Bronchial epithelial cell (primary cell): ENCODE data around the gene HDAC4. TPM values are rescaled to one million over a fixed set of nuclear protein-coding genes. Genes with fewer than 3 reads are reported as not detected.

Source experiments
- DNase-seq: peaks from one replicate; pipeline ENCODE4 v3.0.0-alpha.2; 2010; ENCODE audit warnings: low read depth
- FAIRE-seq: peaks from 2 replicates; lab custom pipeline; 2011; peaks lifted over from hg19 to GRCh38; lab: Jason Lieb, UNC
- H3K27me3 ChIP-seq: 2 replicates; pipeline ENCODE4 v1.5.1; 2011; ENCODE audit warnings: low read length; ENCODE audit not compliant: control insufficient read depth, insufficient read depth
- H3K36me3 ChIP-seq: 2 replicates; pipeline ENCODE4 v1.5.1; 2011; ENCODE audit warnings: low read length; ENCODE audit not compliant: control insufficient read depth, insufficient read depth
- H3K4me3 ChIP-seq: 2 replicates; pipeline ENCODE4 v1.5.1; 2011; ENCODE audit warnings: mild to moderate bottlenecking, low read depth, low read length, control low read depth
- total RNA-seq: library from RNA; depleted of rRNA; stranded (reverse); fragments of >200 nt; gene quantifications from 2 replicates; pipeline ENCODE4 v1.2.1, GENCODE V29; 2014
- TF ChIP-seq, protein P1 (sequence below): IDR thresholded peaks from 2 replicates; pipeline ENCODE4 v1.5.1; 2011; ENCODE audit warnings: mild to moderate bottlenecking, moderate library complexity, low read length, control low read depth, inconsistent platforms; ENCODE audit not compliant: insufficient read depth, severe bottlenecking

HDAC4 gene
- total RNA-seq, 1 donor from 2014 or later: 5.3 TPM

DNA sequence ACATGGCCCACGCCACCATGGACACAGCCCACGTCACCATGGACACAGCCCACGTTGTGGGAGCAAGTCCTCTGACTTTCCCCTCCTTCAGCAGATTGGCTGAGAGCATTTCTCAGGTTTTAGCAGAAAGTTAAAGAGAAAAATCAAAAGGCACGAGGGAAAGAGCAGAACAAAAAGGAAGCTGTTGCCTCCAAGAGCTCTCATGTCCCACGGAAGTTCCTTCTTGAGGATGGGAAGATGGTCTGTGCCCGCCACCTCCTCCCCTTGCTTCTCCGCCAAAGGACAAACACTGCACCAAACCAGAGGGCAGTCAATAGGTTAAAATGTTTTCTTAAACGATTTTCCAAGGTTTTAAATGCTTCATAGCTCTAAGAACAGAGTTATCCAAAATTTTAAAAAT is 148.4 kb downstream of the HDAC4 start:
- Histone ChIP-seq H3K4me3 (no peak overlapping the region), H3K27me3 (no peaks in the 10 kb centered on the region), H3K36me3 (no peaks in the 10 kb centered on the region)
- TF ChIP-seq, protein P1, sequence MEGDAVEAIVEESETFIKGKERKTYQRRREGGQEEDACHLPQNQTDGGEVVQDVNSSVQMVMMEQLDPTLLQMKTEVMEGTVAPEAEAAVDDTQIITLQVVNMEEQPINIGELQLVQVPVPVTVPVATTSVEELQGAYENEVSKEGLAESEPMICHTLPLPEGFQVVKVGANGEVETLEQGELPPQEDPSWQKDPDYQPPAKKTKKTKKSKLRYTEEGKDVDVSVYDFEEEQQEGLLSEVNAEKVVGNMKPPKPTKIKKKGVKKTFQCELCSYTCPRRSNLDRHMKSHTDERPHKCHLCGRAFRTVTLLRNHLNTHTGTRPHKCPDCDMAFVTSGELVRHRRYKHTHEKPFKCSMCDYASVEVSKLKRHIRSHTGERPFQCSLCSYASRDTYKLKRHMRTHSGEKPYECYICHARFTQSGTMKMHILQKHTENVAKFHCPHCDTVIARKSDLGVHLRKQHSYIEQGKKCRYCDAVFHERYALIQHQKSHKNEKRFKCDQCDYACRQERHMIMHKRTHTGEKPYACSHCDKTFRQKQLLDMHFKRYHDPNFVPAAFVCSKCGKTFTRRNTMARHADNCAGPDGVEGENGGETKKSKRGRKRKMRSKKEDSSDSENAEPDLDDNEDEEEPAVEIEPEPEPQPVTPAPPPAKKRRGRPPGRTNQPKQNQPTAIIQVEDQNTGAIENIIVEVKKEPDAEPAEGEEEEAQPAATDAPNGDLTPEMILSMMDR: no peak
- FAIRE-seq (no peak), DNase-seq (no peak)

DNA sequence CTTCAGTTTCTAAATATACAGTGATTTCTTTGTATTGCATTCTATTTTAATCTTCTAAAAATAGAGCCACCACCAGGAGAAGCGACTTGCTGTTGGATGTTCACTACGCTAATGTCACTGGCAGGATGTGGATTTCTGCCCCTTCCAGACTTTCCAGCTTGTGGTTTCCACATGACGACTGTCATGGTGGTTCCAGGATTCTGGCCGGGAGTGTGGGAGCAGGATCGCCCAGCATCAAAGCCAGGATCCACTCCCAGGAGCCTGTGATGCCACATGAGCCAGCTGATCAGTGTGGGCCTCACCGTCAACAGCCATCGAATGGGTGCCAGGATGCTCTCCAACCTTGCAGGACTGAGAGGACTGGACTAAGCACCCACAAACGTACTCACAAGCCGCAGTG is 148.8 kb downstream of the HDAC4 start:
- no peak for DNase-seq
- TF ChIP-seq, protein P1: no peak
- FAIRE-seq: no peak

DNA sequence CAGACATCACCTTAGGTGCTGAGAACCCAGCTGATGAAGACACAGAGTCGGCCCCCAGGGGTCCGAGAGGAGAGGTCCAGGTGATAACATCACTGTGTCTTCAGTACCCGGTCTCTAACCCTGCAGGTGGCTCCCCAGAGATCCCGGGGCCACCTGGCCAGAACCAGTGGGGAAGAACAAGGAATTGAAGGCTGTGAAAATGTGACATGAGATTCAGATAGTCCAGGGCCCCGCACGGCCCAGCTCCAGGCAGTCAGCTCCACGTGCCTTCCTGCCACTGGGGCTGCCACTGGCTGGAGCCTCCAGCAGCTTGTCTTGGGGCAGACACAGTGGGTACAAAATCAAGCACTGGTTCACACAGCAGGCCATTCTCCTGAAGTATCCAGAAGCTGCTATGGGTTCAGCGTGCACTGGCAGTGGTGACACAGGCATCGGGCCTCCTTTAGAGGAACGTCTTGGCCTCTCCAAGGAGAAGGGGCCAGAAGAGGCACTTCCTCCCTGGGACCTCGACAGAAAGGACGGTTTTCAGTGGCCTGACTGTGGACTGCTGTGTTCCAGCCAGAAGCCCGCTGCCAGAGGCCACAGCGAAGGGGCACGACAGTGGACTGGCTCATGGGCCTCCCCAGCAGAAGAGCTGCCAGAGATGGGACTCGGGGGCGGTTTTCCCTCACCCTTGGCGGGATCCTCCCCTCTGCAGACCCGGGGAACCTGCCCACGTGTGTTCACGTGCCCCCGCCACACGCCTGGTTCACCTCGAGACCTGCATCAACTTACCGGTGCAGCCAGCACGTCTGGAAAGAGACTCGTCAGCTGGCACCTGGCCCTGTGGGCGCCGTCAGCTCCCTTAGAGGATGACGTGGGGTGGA is 150.4 kb downstream of the HDAC4 start:
- no peak overlapping the region for H3K4me3 ChIP-seq
- H3K36me3 ChIP-seq: no peaks in the 10 kb centered on the region
- FAIRE-seq (no peak), DNase-seq (no peak)
- H3K27me3 ChIP-seq: no peaks in the 10 kb centered on the region
- TF ChIP-seq, protein P1: no peak

More for the DNA sequence above, 148.8 kb downstream of the HDAC4 start:
- no peaks in the 10 kb centered on the region for H3K36me3 ChIP-seq
- H3K4me3 ChIP-seq: no peak overlapping the region
- no peaks in the 10 kb centered on the region for H3K27me3 ChIP-seq

DNA sequence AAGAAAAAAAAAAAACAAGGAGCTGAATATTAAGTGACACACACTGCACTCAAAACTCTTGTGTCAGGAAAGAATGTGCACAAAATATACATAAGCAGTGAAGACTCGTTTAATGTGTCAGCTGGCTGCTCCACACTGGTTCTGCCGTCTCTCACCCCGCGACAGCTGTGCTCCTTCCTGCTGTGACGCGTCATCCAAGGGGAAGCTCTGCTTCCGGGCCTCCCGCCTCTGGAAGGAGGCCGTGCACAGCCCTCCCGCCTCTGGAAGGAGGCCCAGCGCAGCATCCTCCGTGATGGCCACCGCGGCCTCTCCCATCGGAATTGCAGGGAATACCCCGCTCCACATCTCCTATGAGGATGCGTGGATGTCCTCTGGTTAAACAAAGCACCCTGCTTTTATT is 151.0 kb downstream of the HDAC4 start:
- Histone ChIP-seq H3K27me3 (no peaks in the 10 kb centered on the region), H3K36me3 (no peaks in the 10 kb centered on the region), H3K4me3 (no peak overlapping the region)
- FAIRE-seq (no peak), DNase-seq (no peak)
- TF ChIP-seq, protein P1: no peak

DNA sequence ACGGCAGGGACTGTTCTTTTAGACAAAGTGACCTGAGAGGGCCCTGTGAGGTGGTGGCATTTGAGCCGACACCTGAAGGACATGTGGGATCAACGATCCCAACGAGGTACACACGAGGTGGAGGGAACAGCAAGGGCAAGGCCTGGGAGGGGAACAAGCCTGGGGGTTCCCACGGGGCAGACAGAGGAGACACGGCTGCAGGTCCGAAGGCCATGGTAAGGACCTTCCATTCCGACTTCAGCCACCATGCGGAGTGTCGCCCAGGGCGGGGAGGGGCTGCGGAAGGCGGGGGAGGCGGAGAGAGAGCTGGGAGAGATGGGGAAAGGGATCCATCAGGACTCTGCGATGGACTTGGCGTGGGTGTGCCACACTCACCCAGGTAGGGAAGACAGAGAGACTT is 151.8 kb downstream of the HDAC4 start:
- FAIRE-seq: no peak
- no peak for DNase-seq
- Histone ChIP-seq H3K27me3 (no peaks in the 10 kb centered on the region), H3K4me3 (no peak overlapping the region), H3K36me3 (no peaks in the 10 kb centered on the region)
- TF ChIP-seq, protein P1: no peak
